Stomach (tissue), 9 donors: Measurements from ENCODE around the gene MIA. TPM values are rescaled to one million over a fixed set of nuclear protein-coding genes. Genes with fewer than 3 reads are reported as not detected.

Experiments
- DNase-seq, 2 donors: peaks; one replicate each; pipeline versions ENCODE4 v3.0.0 to v3.0.0-alpha.2; 2013 to 2019
- H3K27ac ChIP-seq, 5 donors: fragments of 200-600 bp in 4 of 5; sonication (generic) in 4 of 5; one replicate each; pipeline ENCODE4 v1.5.1; 2013 to 2019; ENCODE audit warnings: mild to moderate bottlenecking in 1 of 5, moderate library complexity in 1 of 5
- H3K27me3 ChIP-seq, 3 donors: fragments of 200-600 bp; sonication (generic); one replicate each; pipeline ENCODE4 v1.5.1; 2017 to 2019; ENCODE audit warnings: mixed run types in 1 of 3
- H3K36me3 ChIP-seq, 4 donors: fragments of 200-600 bp; sonication (generic); 1 replicate in 3 of 4; 2 replicates in 1 of 4; pipeline ENCODE4 v1.5.1; 2016 to 2019
- H3K4me1 ChIP-seq, 4 donors: fragments of 200-600 bp; sonication (generic); one replicate each; pipeline ENCODE4 v1.5.1; 2016 to 2019
- H3K4me3 ChIP-seq, 4 donors: fragments of 200-600 bp; sonication (generic) in 3 of 4; one replicate each; pipeline ENCODE4 v1.5.1; 2016 to 2019; ENCODE audit warnings: mild to moderate bottlenecking in 1 of 4
- H3K9me3 ChIP-seq, 4 donors: fragments of 200-600 bp; sonication (generic); one replicate each; pipeline ENCODE4 v1.5.1; 2016 to 2019
- CTCF ChIP-seq, 7 experiments: fragments of 450-650 bp in 4 of 7; fragments of 200-600 bp in 3 of 7; sonication (generic) in 3 of 7; IDR thresholded peaks; one replicate each; pipeline ENCODE4 v1.5.1; 2016 to 2019; ENCODE audit warnings: antibody characterized with exemption in 7 of 7, control low read depth in 2 of 7, mild to moderate bottlenecking in 1 of 7
- EP300 ChIP-seq: sonication (generic); formaldehyde crosslinking; IDR thresholded peaks from one replicate; pipeline ENCODE4 v1.6.1; 2017; ENCODE audit warnings: antibody characterized with exemption
- POLR2A ChIP-seq, 4 donors: fragments of 450-650 bp; IDR thresholded peaks; one replicate each; pipeline ENCODE4 v1.6.1; 2016; ENCODE audit warnings: antibody characterized with exemption in 4 of 4, control low read depth in 2 of 4, mild to moderate bottlenecking in 1 of 4, moderate library complexity in 1 of 4
- POLR2AphosphoS5 ChIP-seq, 3 donors: sonication (generic); formaldehyde crosslinking; IDR thresholded peaks; one replicate each; pipeline ENCODE4 v1.6.1; 2016; ENCODE audit warnings: antibody characterized with exemption in 3 of 3
- WGBS, 5 donors: extraction: QIAGEN DNeasy Blood & Tissue Kit in 3 of 5; methylation state at CpG; one replicate each; pipeline versions ENCODE4 v1.1.5 to v1.1.7; 2013 to 2018; 5-methylcytosine and 5-hydroxymethylcytosine counted together
- intact Hi-C: fragments of 100-400 bp; cut with DNase I; formaldehyde crosslinking; loops from one replicate; pipeline ENCODE4 v1.15.1; 2023; ENCODE audit warnings: low total_unique reads
- polyA plus RNA-seq, 3 donors: library from polyadenylated mRNA; stranded (reverse); fragments of 200-250 nt; gene quantifications; one replicate each; pipeline ENCODE4 v1.2.3, GENCODE V29; 2013
- total RNA-seq, 5 donors: library from RNA; depleted of rRNA; stranded (reverse); fragments of >200 nt; gene quantifications; one replicate each; pipeline versions ENCODE4 v1.1.0 to v1.2.3, GENCODE V29; 2014 to 2016
- donor health status: healthy with polysubstance abuse.
- donor health status: Bipolar disorder and iron deficiency.
- donor health status: healthy.

The MIA gene
- total and polyA plus RNA-seq, 8 donors, result 2.8 to 10.1 (median 5.5) TPM; not detected in 4

- H3K4me3 ChIP-seq, result no peak overlapping the region
- H3K27me3 ChIP-seq, result no peaks in the 10 kb centered on the region
- H3K9me3 ChIP-seq, result no peaks in the 10 kb centered on the region
- no peak for DNase-seq
- H3K27ac ChIP-seq, result no peak overlapping the region
- TF ChIP-seq POLR2AphosphoS5 (IDR thresholded peaks at IDR 0.05), result no peak
- no peak for TF ChIP-seq POLR2A (IDR thresholded peaks at IDR 0.05)
- TF ChIP-seq CTCF (IDR thresholded peaks at IDR 0.05), result no peak
- TF ChIP-seq EP300, result no peak
- WGBS, 5 donors, result 93 to 100% (median 96%) methylated on average over 3 of the region's 3 CpGs
- H3K4me1 ChIP-seq, result peaks cover 29 to 40% (median 37%) of the 10 kb centered on the region in 4 donors
- intact Hi-C loops, result no loop called here
- H3K36me3 ChIP-seq, result peaks cover 66 to 85% (median 82%) of the 10 kb centered on the region in 4 donors
Observed at GRCh38 chr19:40758491-40758890, 16.8 kb upstream of the MIA start.

DNA sequence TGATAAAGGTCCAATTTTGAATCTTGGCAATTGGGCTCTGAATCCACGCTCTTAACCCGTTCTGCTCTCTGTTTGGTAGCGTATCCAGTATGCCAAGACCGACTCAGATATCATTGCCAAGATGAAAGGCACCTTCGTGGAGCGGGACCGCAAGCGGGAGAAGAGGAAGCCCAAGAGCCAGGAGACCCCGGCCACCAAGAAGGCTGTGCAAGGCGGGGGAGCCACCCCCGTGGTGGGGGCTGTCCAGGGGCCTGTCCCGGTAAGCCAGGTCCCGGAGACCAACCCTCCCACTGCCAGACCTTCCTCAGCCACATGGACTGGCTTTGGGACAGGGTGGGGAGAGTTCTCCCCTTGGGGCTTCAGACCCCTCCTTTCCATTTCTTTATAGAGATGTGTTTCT is 16.0 kb upstream of the MIA start:
- H3K36me3 ChIP-seq, result peaks cover 74 to 94% (median 90%) of the 10 kb centered on the region in 4 donors
- no peaks in the 10 kb centered on the region for H3K9me3 ChIP-seq
- H3K27ac ChIP-seq, result no peak overlapping the region
- H3K4me3 ChIP-seq, result no peak overlapping the region
- 91 to 94% (median 93%) methylated on average over 11 to 13 of the region's 13 CpGs for WGBS, 5 donors
- no peaks in the 10 kb centered on the region for H3K27me3 ChIP-seq
- intact Hi-C loops, result no loop called here
- TF ChIP-seq POLR2AphosphoS5 (IDR thresholded peaks at IDR 0.05) (no peak), CTCF (IDR thresholded peaks at IDR 0.05) (no peak), EP300 (no peak), POLR2A (IDR thresholded peaks at IDR 0.05) (no peak)
- no peak for DNase-seq
- H3K4me1 ChIP-seq, result peaks cover 21 to 31% (median 28%) of the 10 kb centered on the region in 4 donors

- WGBS, 5 donors, result 85 to 91% (median 88%) methylated on average over 17 of the region's 17 CpGs
- DNase-seq, result no peak
- intact Hi-C loops, result no loop called here
- H3K27me3 ChIP-seq, result no peaks in the 10 kb centered on the region
- H3K9me3 ChIP-seq, result no peaks in the 10 kb centered on the region
- H3K27ac ChIP-seq, result peak overlapping the region in 1 of 5 donors; percentile 2
- H3K36me3 ChIP-seq, result peaks cover 85 to 100% (median 100%) of the 10 kb centered on the region in 4 donors
- no peaks in the 10 kb centered on the region for H3K4me1 ChIP-seq
- no peak overlapping the region for H3K4me3 ChIP-seq
- TF ChIP-seq POLR2A (IDR thresholded peaks at IDR 0.05), result no peak
- no peak for TF ChIP-seq CTCF (IDR thresholded peaks at IDR 0.05)
- no peak for TF ChIP-seq EP300
- no peak for TF ChIP-seq POLR2AphosphoS5 (IDR thresholded peaks at IDR 0.05)
Observed at GRCh38 chr19:40762754-40763470, 12.4 kb upstream of the MIA start.

GRCh38 chr19:40763526-40763925 is 11.8 kb upstream of the MIA start:
- 85 to 96% (median 94%) methylated on average over 7 of the region's 7 CpGs for WGBS, 5 donors
- intact Hi-C loops, result no loop called here
- no peak for DNase-seq
- no peak overlapping the region for H3K27ac ChIP-seq
- no peaks in the 10 kb centered on the region for H3K4me1 ChIP-seq
- TF ChIP-seq POLR2A (IDR thresholded peaks at IDR 0.05) (no peak), CTCF (IDR thresholded peaks at IDR 0.05) (no peak), POLR2AphosphoS5 (IDR thresholded peaks at IDR 0.05) (no peak), EP300 (no peak)
- H3K9me3 ChIP-seq, result no peaks in the 10 kb centered on the region
- no peaks in the 10 kb centered on the region for H3K27me3 ChIP-seq
- H3K4me3 ChIP-seq, result no peak overlapping the region
- peaks cover 79 to 100% (median 97%) of the 10 kb centered on the region in 4 donors for H3K36me3 ChIP-seq
